HG03108 (cell line): ENCODE data around the gene EDEM3.
"Not testable (repeated sequence)": the region's sequence is repeated elsewhere in the genome, so short reads cannot be mapped to it uniquely, and the experiment has no call there.

Source experiments
- ATAC-seq: cut with Tn5 transposase; IDR thresholded peaks from one replicate; pipeline ENCODE4 v1.9.1; 2021; ENCODE audit warnings: moderate library complexity; ENCODE audit not compliant: unreplicated experiment

EDEM3 gene

DNA sequence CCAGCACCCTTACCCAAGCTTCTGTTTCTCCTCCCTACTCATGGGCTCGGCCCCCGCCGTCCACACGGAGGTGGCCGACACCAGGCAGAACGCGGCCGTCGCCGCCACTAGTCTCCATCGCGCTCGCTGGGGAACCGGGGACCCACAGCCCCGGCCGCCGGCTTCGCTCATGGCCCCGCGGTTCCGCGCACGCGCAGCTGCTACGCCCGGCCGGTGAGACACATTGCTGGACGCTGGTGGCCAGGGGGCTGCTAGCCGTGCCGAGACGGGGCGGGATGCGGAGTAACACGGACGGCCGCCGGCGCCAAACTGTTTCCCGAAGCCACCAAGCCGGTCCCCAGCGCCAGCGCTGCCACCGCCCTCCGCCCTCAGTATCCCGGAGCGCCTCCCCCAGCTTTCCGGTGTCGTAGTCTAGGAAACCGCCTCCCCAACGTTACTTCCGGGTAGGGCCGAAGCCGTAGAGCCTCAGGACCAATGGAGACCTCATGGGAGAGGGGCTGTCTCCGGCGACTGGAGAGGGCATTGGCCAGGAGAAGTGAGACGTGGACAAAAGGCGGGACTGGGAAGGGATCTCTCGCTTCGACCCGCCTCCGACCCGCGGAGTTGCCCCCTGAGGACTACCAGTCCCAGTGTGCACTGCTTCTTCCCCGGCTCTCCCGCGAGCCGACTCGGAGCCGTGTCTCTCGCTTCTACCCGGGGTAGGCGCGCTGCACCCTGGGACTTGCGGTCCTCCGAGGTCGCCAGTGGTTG lies at the start of gene EDEM3:
Gene EDEM3 (minus strand): TSS at position 383 of the 750 bp plus-strand sequence. CDS start 212 bp downstream, at position 171.
- peak; percentile 94 for ATAC-seq

DNA sequence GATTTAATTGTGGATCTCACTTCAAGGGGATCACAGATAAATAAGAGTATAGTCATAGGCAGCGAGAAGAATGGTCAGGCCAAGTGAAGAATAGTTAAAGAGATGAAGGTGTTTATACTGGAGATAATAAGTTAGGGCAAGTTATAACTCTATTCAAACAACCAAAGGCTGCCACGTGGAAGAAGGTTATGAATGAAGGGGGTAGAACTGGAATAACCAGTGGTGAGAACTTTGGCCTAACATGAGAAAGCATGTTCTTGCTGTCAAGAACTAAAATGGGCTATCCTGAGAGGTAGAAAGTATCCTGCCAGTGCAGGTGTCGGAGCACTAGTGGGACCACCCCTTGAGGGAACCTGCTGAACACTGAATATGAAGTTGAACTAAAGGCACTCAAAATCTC lies 49.6 kb upstream of the EDEM3 start:
- no peak for ATAC-seq

GRCh38 chr1:184803180-184803492 lies 48.5 kb upstream of the EDEM3 start:
- no peak for ATAC-seq

DNA sequence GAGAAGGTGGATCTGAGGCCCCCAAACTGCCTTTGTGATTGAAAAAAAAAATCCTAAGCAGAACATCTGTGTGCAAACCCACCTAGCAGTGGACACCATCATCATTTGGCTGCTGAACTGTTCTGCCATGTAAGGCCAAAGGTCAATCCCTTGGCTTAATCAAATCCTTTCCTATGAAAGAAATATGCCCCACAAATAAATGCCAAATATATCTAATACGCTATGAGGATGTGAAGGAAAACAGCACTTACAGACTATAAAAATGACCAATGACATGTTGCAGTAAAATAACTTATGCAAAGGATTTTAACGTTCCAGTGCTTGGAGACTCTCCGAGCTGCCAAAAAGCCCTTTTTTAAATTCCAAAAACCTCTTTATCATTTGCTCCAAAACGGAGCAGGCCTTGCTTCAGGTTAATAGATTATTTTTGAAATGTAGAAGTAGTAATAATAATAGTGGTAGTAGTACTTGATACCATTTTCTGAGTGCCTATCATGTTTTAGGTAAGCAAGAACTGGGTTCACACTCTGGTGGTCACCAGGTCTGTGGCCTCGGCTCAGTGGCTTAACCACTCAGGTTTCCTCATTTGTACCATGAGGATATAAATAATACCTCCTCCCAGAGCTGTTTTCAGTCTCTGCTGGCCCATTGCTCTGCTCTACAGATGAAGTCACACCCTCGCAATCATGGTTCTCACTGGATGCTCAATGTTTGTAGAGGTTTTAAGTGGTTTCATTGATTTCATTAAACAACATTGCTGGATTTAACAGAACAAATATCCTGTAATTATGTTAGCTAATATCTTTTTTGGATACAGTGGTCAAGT lies 47.9 kb upstream of the EDEM3 start:
- ATAC-seq, result no peak

DNA sequence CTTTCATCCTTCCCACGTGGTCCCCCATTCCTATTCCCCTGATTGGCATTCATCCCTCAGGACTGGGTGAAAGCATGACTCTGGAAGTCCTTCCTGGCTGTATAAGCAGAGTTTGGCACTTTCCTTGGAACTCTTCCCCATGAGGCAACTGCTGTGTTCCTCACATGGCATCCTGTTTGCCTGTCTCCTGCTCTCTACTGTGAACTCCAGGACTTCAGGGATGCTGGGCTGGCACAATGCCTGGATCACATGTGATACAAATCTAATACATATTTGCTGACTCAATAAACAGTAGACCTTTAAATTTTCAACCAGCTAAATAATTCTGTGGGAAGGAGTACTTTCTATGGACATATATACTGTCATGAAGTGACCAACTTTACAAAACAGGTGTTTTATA lies 46.8 kb upstream of the EDEM3 start:
- no peak for ATAC-seq

DNA sequence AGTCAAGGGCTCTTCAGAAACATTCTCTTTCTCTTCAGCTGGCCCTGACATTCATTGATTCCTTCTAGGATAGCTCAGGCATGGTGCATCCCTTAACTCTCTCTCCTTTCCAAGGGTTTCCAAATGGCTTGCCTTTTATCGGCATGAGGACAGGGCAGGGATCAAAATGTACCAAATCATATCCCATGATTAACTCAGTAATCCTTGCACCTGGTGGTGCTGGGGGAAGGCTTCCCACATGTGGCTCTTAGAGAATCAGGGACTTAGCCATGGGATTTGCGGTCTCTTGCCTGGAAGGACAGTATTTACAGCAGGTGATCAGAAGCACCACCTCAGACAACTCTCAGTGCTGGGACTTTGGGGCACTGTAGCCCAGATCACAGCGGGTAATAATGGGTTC lies 46.2 kb upstream of the EDEM3 start:
- no peak for ATAC-seq

DNA sequence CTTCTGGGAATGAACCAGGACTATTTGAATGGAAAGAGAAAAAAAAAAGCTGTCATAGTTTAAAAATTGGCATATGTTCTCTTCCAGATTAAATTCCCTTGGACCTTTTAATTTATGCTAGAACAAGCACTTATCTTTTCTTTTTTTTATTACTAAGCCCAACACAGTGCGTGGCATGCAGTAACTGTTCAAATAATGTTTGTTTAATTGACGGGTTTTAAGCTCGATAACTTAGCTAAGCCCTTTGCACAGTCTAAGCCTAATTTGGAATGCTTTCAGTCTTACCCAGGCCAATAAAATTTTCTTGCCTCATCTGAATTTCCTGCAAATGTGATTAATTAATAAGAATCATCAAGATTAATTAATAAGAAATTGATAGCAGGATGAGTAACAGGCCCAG lies 39.3 kb upstream of the EDEM3 start:
- no peak for ATAC-seq

DNA sequence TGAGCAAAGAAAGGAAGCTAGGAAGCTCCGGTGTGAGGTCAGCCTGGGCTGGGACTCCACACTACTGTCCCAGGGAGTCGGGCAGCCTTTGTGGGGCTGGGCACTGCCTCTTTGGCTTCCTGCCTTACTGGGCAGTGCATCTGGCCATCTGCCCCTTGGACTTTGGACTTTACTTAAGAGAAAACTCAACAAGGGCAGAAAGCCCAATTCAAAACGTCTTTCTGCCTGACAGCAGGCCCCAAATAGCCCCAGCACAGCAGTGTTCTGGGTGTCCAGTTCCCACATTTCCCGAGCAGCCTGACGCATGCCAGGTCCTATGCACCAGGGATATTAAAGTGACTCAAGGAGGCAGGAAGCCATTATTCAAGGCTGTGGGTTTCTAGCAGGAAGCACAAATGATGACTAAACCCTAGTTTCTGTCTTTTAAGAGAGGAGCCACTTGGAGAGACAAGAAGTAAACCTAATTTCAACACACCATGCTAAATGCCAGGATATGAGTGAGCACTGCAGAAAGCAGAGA lies 37.9 kb upstream of the EDEM3 start:
- ATAC-seq, result no peak

DNA sequence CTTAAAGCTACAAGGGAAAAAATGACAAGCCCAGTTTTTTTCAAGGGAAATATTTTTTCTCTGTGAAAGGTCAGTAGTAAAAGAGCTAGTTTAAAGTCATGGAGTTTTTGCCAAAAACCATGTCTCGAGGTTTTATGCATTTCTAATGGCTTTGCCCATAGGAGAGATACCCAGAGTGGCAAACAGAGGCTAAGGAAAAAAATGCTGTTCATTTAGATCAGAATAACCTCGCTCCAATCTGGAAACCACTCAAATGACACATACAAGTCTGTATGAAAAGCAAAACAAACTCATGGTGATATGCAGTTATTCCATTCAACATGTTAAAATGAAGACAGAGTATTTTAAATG lies 36.9 kb upstream of the EDEM3 start:
- ATAC-seq, result no peak

DNA sequence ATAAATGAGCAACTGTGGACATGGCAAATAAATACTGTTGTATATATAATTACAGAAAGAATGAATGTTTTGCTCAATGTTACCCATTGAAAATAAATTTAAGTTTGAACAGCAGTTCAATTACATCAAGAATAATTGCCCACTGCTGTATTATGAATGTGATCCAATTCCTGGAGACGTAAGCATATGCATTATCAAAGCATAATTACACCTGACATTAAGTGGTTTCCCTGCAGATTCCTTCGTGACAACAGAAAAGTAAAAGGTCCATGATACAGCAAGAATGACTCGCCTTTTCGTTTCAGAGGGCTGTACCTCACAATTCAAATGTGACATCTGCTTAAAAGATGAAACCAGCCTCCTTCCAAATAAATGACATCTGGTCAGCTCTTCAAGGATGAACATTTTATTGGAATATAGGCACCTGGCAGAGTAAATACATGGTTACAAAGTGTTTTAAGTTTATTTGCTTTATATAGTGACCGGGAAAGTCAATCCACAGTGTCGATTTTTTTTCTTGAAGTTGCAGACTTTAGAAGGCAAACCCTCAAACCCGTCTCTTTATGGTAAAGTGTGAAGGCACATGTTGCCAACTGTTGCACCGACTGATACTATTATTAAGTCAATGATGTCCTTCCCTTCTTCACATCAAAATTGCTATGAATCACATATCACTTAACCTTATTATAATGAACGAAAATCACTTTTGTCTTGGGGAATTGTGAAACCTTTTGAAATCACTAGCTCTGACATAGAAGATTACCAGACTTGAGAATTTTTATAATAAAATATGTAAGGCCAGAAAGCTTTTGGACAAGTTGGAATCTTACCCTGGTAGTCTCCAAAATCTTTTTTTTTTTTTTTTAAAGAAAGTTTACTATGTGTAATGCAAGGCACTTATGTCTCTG lies 36.2 kb upstream of the EDEM3 start:
- no peak for ATAC-seq

GRCh38 chr1:184789884-184790283 lies 35.2 kb upstream of the EDEM3 start:
- ATAC-seq, result no peak

DNA sequence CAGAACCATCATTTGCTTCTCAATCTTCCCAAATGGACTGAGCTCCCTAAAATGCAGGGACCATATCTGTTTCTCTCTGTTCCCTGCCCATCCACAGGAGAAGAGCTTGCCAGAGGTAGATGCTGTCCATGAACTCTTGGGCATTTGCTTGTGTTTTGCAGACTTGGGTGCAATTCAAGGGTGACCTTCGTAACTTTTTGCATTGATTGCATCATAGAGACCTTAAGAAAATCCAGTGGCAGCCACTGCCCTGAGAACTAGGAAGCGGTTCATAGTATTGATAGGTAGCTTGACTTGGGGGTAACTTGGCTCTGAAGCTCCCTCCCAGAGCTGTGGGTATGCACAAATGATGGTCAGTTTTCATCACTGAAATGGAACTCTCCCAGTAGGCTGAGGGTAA lies 34.3 kb upstream of the EDEM3 start:
- ATAC-seq, result no peak

- no peak for ATAC-seq
These were observed 30.9 kb upstream of the EDEM3 start for GRCh38 chr1:184785529-184785928.

- not testable (repeated sequence) for ATAC-seq
These were observed 29.1 kb upstream of the EDEM3 start for GRCh38 chr1:184783723-184784122.

DNA sequence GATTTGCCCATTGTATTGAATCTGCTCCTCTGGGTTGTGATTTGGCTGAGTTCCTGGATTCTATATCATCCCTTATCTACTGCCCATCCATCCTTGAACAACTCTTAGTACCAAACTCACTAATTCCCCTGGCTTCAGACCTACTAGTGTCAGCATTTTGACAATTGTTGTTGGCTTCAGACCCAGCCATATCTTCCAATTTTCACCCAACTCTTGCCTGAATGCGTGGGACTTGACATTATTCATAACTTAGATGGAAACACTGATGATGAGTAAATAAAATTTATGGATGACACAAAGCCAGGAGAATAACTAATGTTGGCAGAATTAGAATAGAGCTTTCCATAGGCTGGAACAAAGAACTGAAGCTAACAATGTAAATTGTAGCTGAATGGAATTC lies 27.3 kb upstream of the EDEM3 start:
- no peak for ATAC-seq

DNA sequence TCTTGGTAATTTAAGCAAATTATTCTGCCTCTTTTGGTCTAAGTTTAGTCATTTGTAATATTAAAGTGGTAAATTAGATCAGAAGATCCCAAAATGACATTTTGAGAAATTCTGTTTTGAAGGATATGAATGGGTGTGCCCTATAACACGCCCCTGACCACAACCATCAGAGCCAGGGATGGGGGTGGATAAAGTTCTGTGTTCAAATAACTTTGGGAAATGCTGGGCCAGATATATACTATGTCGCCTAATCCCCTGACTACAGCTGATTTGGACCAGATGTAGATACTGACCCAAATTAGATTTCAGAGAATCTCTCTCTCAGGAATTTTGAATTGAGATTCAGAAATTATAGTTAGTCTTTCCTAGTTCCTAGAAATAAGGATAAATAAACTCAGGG lies 21.2 kb upstream of the EDEM3 start:
- no peak for ATAC-seq

- no peak for ATAC-seq
These were observed 20.7 kb upstream of the EDEM3 start for GRCh38 chr1:184775329-184775728.

GRCh38 chr1:184773762-184774320 lies 19.2 kb upstream of the EDEM3 start:
- ATAC-seq, result no peak

GRCh38 chr1:184771190-184771691 lies 16.6 kb upstream of the EDEM3 start:
- ATAC-seq, result no peak

GRCh38 chr1:184770181-184770979 lies 15.7 kb upstream of the EDEM3 start:
- no peak for ATAC-seq
